ENCODE data around the gene KDM4C.

GRCh38 chr9:6870149-6870548, 112.4 kb downstream of the KDM4C start:
- TF ChIP-seq EZH2 (IDR thresholded peaks at IDR 0.05; ENCODE audit: insufficient read depth, low read length) (no peak), CTCF (IDR thresholded peaks at IDR 0.05; ENCODE audit: insufficient read depth, low read depth, low read length) (no peak)
